Measurements from ENCODE around the gene PTPRM. TPM values are rescaled to one million over a fixed set of nuclear protein-coding genes. Genes with fewer than 3 reads are reported as not detected.

Gene PTPRM
- total RNA-seq, 1 experiment from 2014 or later, result 100.0 TPM

- no peak for TF ChIP-seq CTCF (IDR thresholded peaks at IDR 0.05; ENCODE audit: insufficient read depth in 1 of 2, low read depth in 1 of 2, low read length in 1 of 2, severe bottlenecking in 1 of 2, unreplicated experiment in 1 of 2)
- no TSS peak for BruUV-seq (replicated peaks)
- Mint-ChIP-seq H3K27ac (ENCODE audit: unreplicated experiment) (no peak overlapping the region), H3K4me1 (ENCODE audit: low read depth, unreplicated experiment) (peaks cover 40% of the 10 kb centered on the region), H3K36me3 (ENCODE audit: insufficient read depth, unreplicated experiment) (peaks cover 24% of the 10 kb centered on the region), H3K9me3 (ENCODE audit: unreplicated experiment) (no peaks in the 10 kb centered on the region), H3K27me3 (ENCODE audit: insufficient read depth, unreplicated experiment) (no peaks in the 10 kb centered on the region), H3K4me3 (ENCODE audit: unreplicated experiment) (no peak overlapping the region)
- POLR2A ChIA-PET, result no interaction called here
- no peaks in the 10 kb centered on the region for H3K36me3 ChIP-seq (ENCODE audit: control insufficient read depth, insufficient read depth, low read length)
- no peaks in the 10 kb centered on the region for H3K9me3 ChIP-seq
- H3K27me3 ChIP-seq (replicated peaks; ENCODE audit: control insufficient read depth, insufficient read depth, low read length), result no peaks in the 10 kb centered on the region
- no peak for DNase-seq
- intact Hi-C loops (cut with micrococcal nuclease; ENCODE audit: unreplicated experiment), result no loop called here
- no peak overlapping the region for H3K4me3 ChIP-seq (ENCODE audit: low read depth, low read length)
- CTCF ChIA-PET, result no interaction called here
- peaks cover 54% of the 10 kb centered on the region for H3K4me1 ChIP-seq
These were observed 55.6 kb downstream of the PTPRM start for GRCh38 chr18:7622721-7623120.

GRCh38 chr18:7623681-7624080, 56.6 kb downstream of the PTPRM start:
- no peaks in the 10 kb centered on the region for H3K27me3 Mint-ChIP-seq (ENCODE audit: insufficient read depth, unreplicated experiment)
- DNase-seq, result no peak
- Histone ChIP-seq H3K4me3 (ENCODE audit: low read depth, low read length) (no peak overlapping the region), H3K36me3 (ENCODE audit: control insufficient read depth, insufficient read depth, low read length) (no peaks in the 10 kb centered on the region), H3K9me3 (no peaks in the 10 kb centered on the region), H3K27me3 (replicated peaks; ENCODE audit: control insufficient read depth, insufficient read depth, low read length) (no peaks in the 10 kb centered on the region), H3K4me1 (peaks cover 53% of the 10 kb centered on the region)
- H3K27ac Mint-ChIP-seq (ENCODE audit: unreplicated experiment), result no peak overlapping the region
- POLR2A ChIA-PET, result no interaction called here
- no peaks in the 10 kb centered on the region for H3K9me3 Mint-ChIP-seq (ENCODE audit: unreplicated experiment)
- TF ChIP-seq CTCF (IDR thresholded peaks at IDR 0.05; ENCODE audit: insufficient read depth in 1 of 2, low read depth in 1 of 2, low read length in 1 of 2, severe bottlenecking in 1 of 2, unreplicated experiment in 1 of 2), result no peak
- CTCF ChIA-PET, result no interaction called here
- no TSS peak for BruUV-seq (replicated peaks)
- peaks cover 34% of the 10 kb centered on the region for H3K4me1 Mint-ChIP-seq (ENCODE audit: low read depth, unreplicated experiment)
- peaks cover 24% of the 10 kb centered on the region for H3K36me3 Mint-ChIP-seq (ENCODE audit: insufficient read depth, unreplicated experiment)
- intact Hi-C loops (cut with micrococcal nuclease; ENCODE audit: unreplicated experiment), result no loop called here
- no peak overlapping the region for H3K4me3 Mint-ChIP-seq (ENCODE audit: unreplicated experiment)

- intact Hi-C loops (cut with micrococcal nuclease; ENCODE audit: unreplicated experiment), result no loop called here
- Mint-ChIP-seq H3K4me1 (ENCODE audit: low read depth, unreplicated experiment) (peaks cover 35% of the 10 kb centered on the region), H3K27ac (ENCODE audit: unreplicated experiment) (no peak overlapping the region), H3K9me3 (ENCODE audit: unreplicated experiment) (no peaks in the 10 kb centered on the region), H3K36me3 (ENCODE audit: insufficient read depth, unreplicated experiment) (peaks cover 24% of the 10 kb centered on the region), H3K27me3 (ENCODE audit: insufficient read depth, unreplicated experiment) (no peaks in the 10 kb centered on the region), H3K4me3 (ENCODE audit: unreplicated experiment) (no peak overlapping the region)
- Histone ChIP-seq H3K27me3 (replicated peaks; ENCODE audit: control insufficient read depth, insufficient read depth, low read length) (no peaks in the 10 kb centered on the region), H3K4me3 (ENCODE audit: low read depth, low read length) (no peak overlapping the region), H3K4me1 (peaks cover 46% of the 10 kb centered on the region), H3K36me3 (ENCODE audit: control insufficient read depth, insufficient read depth, low read length) (no peaks in the 10 kb centered on the region), H3K9me3 (no peaks in the 10 kb centered on the region)
- ChIA-PET CTCF (no interaction called here), POLR2A (no interaction called here)
- BruUV-seq (replicated peaks), result no TSS peak
- no peak for DNase-seq
- TF ChIP-seq CTCF (IDR thresholded peaks at IDR 0.05; ENCODE audit: insufficient read depth in 1 of 2, low read depth in 1 of 2, low read length in 1 of 2, severe bottlenecking in 1 of 2, unreplicated experiment in 1 of 2), result no peak
These were observed 57.6 kb downstream of the PTPRM start for GRCh38 chr18:7624697-7625096.

All from Caco-2 (cell line).